Omental fat pad (tissue), 4 donors: ENCODE results near the gene CHRNG. TPM values are rescaled to one million over a fixed set of nuclear protein-coding genes. Genes with fewer than 3 reads are reported as not detected.

ENCODE experiments used
- ATAC-seq: fragments of 150-250 bp; one replicate; pipeline ENCODE4 v1.9.1; 2016; ENCODE audit warnings: mild to moderate bottlenecking, moderate library complexity; ENCODE audit not compliant: low FRiP score
- DNase-seq: peaks from one replicate; pipeline ENCODE4 v3.0.0-alpha.2; 2019; ENCODE audit warnings: low spot score
- CTCF ChIP-seq, 3 donors: fragments of 450-650 bp; IDR thresholded peaks; one replicate each; pipeline ENCODE4 v1.5.1; 2016 to 2017; ENCODE audit warnings: antibody characterized with exemption in 3 of 3, mild to moderate bottlenecking in 3 of 3, moderate library complexity in 2 of 3
- total RNA-seq, 4 donors: library from RNA; depleted of rRNA; stranded (reverse); fragments of >200 nt; gene quantifications; one replicate each; pipeline ENCODE4 v1.1.0, GENCODE V29; 2016

CHRNG gene
- total RNA-seq, 4 donors from 2014 or later, result not detected

- no peak for DNase-seq
- no peak for TF ChIP-seq CTCF (IDR thresholded peaks at IDR 0.05)
- ATAC-seq, result no peak
These were observed 5.4 kb upstream of the CHRNG start for GRCh38 chr2:232533944-232534710.

- DNase-seq (no peak), ATAC-seq (no peak)
- no peak for TF ChIP-seq CTCF (IDR thresholded peaks at IDR 0.05)
These were observed 4.4 kb upstream of the CHRNG start for GRCh38 chr2:232534940-232535651.

GRCh38 chr2:232535761-232536530, 3.5 kb upstream of the CHRNG start:
- no peak for DNase-seq
- no peak for TF ChIP-seq CTCF (IDR thresholded peaks at IDR 0.05)
- no peak for ATAC-seq

GRCh38 chr2:232537079-232537478, 2.4 kb upstream of the CHRNG start:
- DNase-seq (no peak), ATAC-seq (no peak)
- no peak for TF ChIP-seq CTCF (IDR thresholded peaks at IDR 0.05)

- no peak for DNase-seq
- TF ChIP-seq CTCF (IDR thresholded peaks at IDR 0.05), result no peak
- no peak for ATAC-seq
These were observed 2.0 kb upstream of the CHRNG start for GRCh38 chr2:232537499-232537898.

- ATAC-seq, result no peak
- no peak for TF ChIP-seq CTCF (IDR thresholded peaks at IDR 0.05)
- DNase-seq, result no peak
These were observed 821 bp upstream of the CHRNG start for GRCh38 chr2:232538671-232539070.
